Pancreas (tissue), 10 donors: ENCODE measurements around the gene ARRB1. TPM values are rescaled to one million over a fixed set of nuclear protein-coding genes. Genes with fewer than 3 reads are reported as not detected.

Source experiments
- ATAC-seq, 4 donors: fragments of 200-7000 bp; cut with Tn5 transposase; one replicate each; pipeline versions ENCODE4 v1.8.0 to v1.9.1; 2020; ENCODE audit warnings: mild to moderate bottlenecking in 4 of 4, moderate library complexity in 4 of 4
- DNase-seq, 6 donors: peaks; one replicate each; pipeline ENCODE4 v3.0.0-alpha.2; 2020
- FAIRE-seq: peaks from 2 replicates; lab custom pipeline; 2012; peaks lifted over from hg19 to GRCh38; lab: Jason Lieb, UNC
- H3K27ac ChIP-seq, 4 donors: fragments of 200-600 bp; sonication (generic); 1 replicate in 3 of 4; 2 replicates in 1 of 4; pipeline versions ENCODE4 v1.5.0 to v1.8.0; 2020
- H3K27me3 ChIP-seq, 4 donors: fragments of 200-600 bp; one replicate each; pipeline ENCODE4 v1.8.0; 2021
- H3K36me3 ChIP-seq, 3 donors: fragments of 200-600 bp; sonication (generic) in 1 of 3; one replicate each; pipeline versions ENCODE4 v1.5.0 to v1.8.0; 2020 to 2021
- H3K4me1 ChIP-seq, 3 donors: fragments of 200-600 bp; one replicate each; pipeline ENCODE4 v1.8.0; 2021
- H3K4me3 ChIP-seq, 4 donors: fragments of 200-600 bp; sonication (generic) in 2 of 4; one replicate each; pipeline versions ENCODE4 v1.5.0 to v1.8.0; 2020 to 2021
- H3K9me3 ChIP-seq, 4 donors: fragments of 200-600 bp; one replicate each; pipeline ENCODE4 v1.8.0; 2021
- CTCF ChIP-seq, 4 donors: fragments of 200-600 bp; sonication (generic) in 3 of 4; IDR thresholded peaks; one replicate each; pipeline versions ENCODE4 v1.5.0 to v1.8.0; 2021; ENCODE audit warnings: antibody characterized with exemption in 4 of 4
- WGBS, 2 donors: extraction: QIAGEN DNeasy Blood & Tissue Kit; methylation state at CpG; one replicate each; pipeline ENCODE4 v1.1.7; 2013; 5-methylcytosine and 5-hydroxymethylcytosine counted together
- intact Hi-C, 3 donors: fragments of 100-400 bp; cut with DNase I; formaldehyde crosslinking; loops; one replicate each; pipeline versions ENCODE4 v1.11.1 to v1.14.2; 2022
- polyA plus RNA-seq, 2 donors: library from polyadenylated mRNA; stranded (reverse); fragments of 200-250 nt; gene quantifications; one replicate each; pipeline ENCODE4 v1.2.3, GENCODE V29; 2013
- total RNA-seq, 6 donors: library from RNA; stranded (reverse); fragmentation: NEBNext Ultra II Directional in 4 of 6; extraction: Animal tissue kit (Norgen Biotek cat#: 25700) in 4 of 6; gene quantifications; one replicate each; pipeline versions ENCODE4 v1.2.1 to v1.2.4, GENCODE V29; 2021 to 2023
- donor health status: healthy with polysubstance abuse.
- donor health status: DM: no; HTN: no; CAD: no; lungs with moderate emphysema.
- donor health status: DM: no; HTN: no; CAD: no.
- donor health status: control.
- donor health status: control.
- donor health status: Bipolar disorder and iron deficiency.
- donor health status: DM: yes; HTN: yes; CAD: no.
- donor health status: DM: no; HTN: no; CAD: no.
- donor health status: DM: no; HTN: no; CAD: no.
- donor health status: DM: yes; HTN: yes; CAD: no.

Gene ARRB1
- total and polyA plus RNA-seq, 8 donors: 7.8 to 68.1 (median 33.0) TPM

GRCh38 chr11:75320046-75320618 is 31.3 kb downstream of the ARRB1 start:
- no peaks in the 10 kb centered on the region for H3K36me3 ChIP-seq
- intact Hi-C loops: loop anchor here in 1 of 3 donors (10.0 kb wide), 1 partner anchor 65 kb away; no protein-coding TSS in a partner anchor
- peak overlapping the region in 3 of 4 donors; percentile 43 to 87 (median 82) for H3K27ac ChIP-seq
- H3K4me1 ChIP-seq: peaks cover 46 to 70% (median 53%) of the 10 kb centered on the region in 3 donors
- no peak for TF ChIP-seq CTCF (IDR thresholded peaks at IDR 0.05)
- H3K4me3 ChIP-seq: no peak overlapping the region
- DNase-seq: peak in 1 of 6 donors; percentile 54
- no peak for ATAC-seq
- FAIRE-seq: no peak
- WGBS, 2 donors: 70 to 72% methylated on average over 6 of the region's 6 CpGs
- no peaks in the 10 kb centered on the region for H3K27me3 ChIP-seq
- H3K9me3 ChIP-seq: no peaks in the 10 kb centered on the region

- H3K9me3 ChIP-seq: no peaks in the 10 kb centered on the region
- H3K36me3 ChIP-seq: no peaks in the 10 kb centered on the region
- peak; percentile 39 to 63 (median 56) for ATAC-seq
- no peak for FAIRE-seq
- intact Hi-C loops: no loop called here
- DNase-seq: peak in 5 of 6 donors; percentile 44 to 78 (median 63)
- no peak for TF ChIP-seq CTCF (IDR thresholded peaks at IDR 0.05)
- no peaks in the 10 kb centered on the region for H3K27me3 ChIP-seq
- no peak overlapping the region for H3K4me3 ChIP-seq
- H3K27ac ChIP-seq: peak overlapping the region; percentile 43 to 87 (median 72)
- 25 to 29% methylated on average over 11 of the region's 11 CpGs for WGBS, 2 donors
- peaks cover 40 to 63% (median 44%) of the 10 kb centered on the region in 3 donors for H3K4me1 ChIP-seq
Measured at GRCh38 chr11:75319035-75319877, 32.2 kb downstream of the ARRB1 start.

GRCh38 chr11:75317446-75318122 is 33.9 kb downstream of the ARRB1 start:
- Histone ChIP-seq H3K27ac (no peak overlapping the region), H3K36me3 (no peaks in the 10 kb centered on the region), H3K4me1 (peaks cover 29 to 55% (median 32%) of the 10 kb centered on the region in 3 donors), H3K4me3 (no peak overlapping the region), H3K27me3 (no peaks in the 10 kb centered on the region), H3K9me3 (no peaks in the 10 kb centered on the region)
- FAIRE-seq: no peak
- TF ChIP-seq CTCF (IDR thresholded peaks at IDR 0.05): no peak
- ATAC-seq: peak in 2 of 4 donors; percentile 8 to 15
- WGBS, 2 donors: 61 to 62% methylated on average over 12 of the region's 12 CpGs
- peak in 1 of 6 donors; percentile 40 for DNase-seq
- intact Hi-C loops: no loop called here

GRCh38 chr11:75315439-75315805 is 36.0 kb downstream of the ARRB1 start:
- DNase-seq (peak in 1 of 6 donors; percentile 6), FAIRE-seq (no peak), ATAC-seq (no peak)
- TF ChIP-seq CTCF (IDR thresholded peaks at IDR 0.05): no peak
- H3K4me3 ChIP-seq: no peak overlapping the region
- no peak overlapping the region for H3K27ac ChIP-seq
- H3K36me3 ChIP-seq: no peaks in the 10 kb centered on the region
- intact Hi-C loops: no loop called here
- H3K4me1 ChIP-seq: peaks cover 22 to 48% (median 25%) of the 10 kb centered on the region in 3 donors
- H3K9me3 ChIP-seq: no peaks in the 10 kb centered on the region
- 85 to 88% methylated on average over 6 of the region's 6 CpGs for WGBS, 2 donors
- no peaks in the 10 kb centered on the region for H3K27me3 ChIP-seq
